Measurements from ENCODE around the gene SUSD3.

Gene SUSD3

GRCh38 chr9:93087971-93088655, 29.6 kb downstream of the SUSD3 start:
- POLR2A ChIA-PET = no interaction called here
- no peak for DNase-seq (ENCODE audit: low read depth, low spot score)
- CTCF ChIA-PET = interaction anchor here (1.6 kb wide), 1 partner anchor 21 kb away, joined by 4 read pairs; no protein-coding TSS in a partner anchor
- TF ChIP-seq, protein P1, sequence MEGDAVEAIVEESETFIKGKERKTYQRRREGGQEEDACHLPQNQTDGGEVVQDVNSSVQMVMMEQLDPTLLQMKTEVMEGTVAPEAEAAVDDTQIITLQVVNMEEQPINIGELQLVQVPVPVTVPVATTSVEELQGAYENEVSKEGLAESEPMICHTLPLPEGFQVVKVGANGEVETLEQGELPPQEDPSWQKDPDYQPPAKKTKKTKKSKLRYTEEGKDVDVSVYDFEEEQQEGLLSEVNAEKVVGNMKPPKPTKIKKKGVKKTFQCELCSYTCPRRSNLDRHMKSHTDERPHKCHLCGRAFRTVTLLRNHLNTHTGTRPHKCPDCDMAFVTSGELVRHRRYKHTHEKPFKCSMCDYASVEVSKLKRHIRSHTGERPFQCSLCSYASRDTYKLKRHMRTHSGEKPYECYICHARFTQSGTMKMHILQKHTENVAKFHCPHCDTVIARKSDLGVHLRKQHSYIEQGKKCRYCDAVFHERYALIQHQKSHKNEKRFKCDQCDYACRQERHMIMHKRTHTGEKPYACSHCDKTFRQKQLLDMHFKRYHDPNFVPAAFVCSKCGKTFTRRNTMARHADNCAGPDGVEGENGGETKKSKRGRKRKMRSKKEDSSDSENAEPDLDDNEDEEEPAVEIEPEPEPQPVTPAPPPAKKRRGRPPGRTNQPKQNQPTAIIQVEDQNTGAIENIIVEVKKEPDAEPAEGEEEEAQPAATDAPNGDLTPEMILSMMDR (IDR thresholded peaks at IDR 0.05; ENCODE audit: insufficient read depth, low read length, missing control alignments) = no peak
- H3K4me3 ChIP-seq (ENCODE audit: low read depth, low read length) = no peak overlapping the region

DNA sequence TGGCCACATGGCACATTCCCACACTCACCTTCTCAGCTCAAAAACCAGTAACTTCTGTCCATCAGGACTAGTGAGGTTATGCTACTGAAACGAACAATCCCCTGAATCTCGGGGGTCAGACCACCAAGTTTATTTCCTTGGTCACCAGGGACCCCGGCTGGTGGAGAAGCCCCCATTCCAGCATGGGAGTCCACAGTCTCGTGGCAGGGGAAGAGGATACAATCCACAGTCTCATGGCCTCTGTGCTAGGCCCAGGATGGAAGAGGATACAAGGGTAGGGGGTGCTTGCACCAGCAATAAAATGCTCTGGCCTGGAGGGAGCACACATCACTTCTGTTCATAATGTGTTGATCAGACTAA, 30.1 kb downstream of the SUSD3 start:
- TF ChIP-seq, protein P1 (IDR thresholded peaks at IDR 0.05; ENCODE audit: insufficient read depth, low read length, missing control alignments) = no peak
- no peak for DNase-seq (ENCODE audit: low read depth, low spot score)
- H3K4me3 ChIP-seq (ENCODE audit: low read depth, low read length) = no peak overlapping the region
- ChIA-PET POLR2A (no interaction called here), CTCF (interaction anchor here (1.6 kb wide), 1 partner anchor 20 kb away, joined by 4 read pairs; no protein-coding TSS in a partner anchor)

DNA sequence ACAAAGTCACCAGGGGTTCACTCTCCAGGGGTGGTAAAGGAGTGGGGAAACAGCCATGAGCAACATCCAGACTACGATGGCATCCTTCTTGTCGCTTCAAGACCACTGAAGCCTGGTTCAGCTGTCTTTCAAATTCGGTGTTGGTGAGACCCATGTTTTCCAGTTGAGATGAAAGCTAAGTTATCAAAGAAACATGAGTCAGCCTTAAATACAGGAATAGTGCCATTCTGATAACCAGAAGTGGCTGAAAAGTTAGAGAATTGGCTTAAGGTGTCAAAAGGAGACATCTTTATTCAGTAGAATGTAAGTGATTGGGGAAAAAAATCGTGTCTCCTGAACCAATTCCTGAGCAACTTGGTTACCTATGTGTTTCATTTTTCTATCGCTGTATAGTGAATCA, 30.5 kb downstream of the SUSD3 start:
- no peak for DNase-seq (ENCODE audit: low read depth, low spot score)
- TF ChIP-seq, protein P1 (IDR thresholded peaks at IDR 0.05; ENCODE audit: insufficient read depth, low read length, missing control alignments) = no peak
- no peak overlapping the region for H3K4me3 ChIP-seq (ENCODE audit: low read depth, low read length)
- POLR2A ChIA-PET = no interaction called here
- CTCF ChIA-PET = interaction anchor here (1.6 kb wide), 1 partner anchor 20 kb away, joined by 4 read pairs; no protein-coding TSS in a partner anchor

DNA sequence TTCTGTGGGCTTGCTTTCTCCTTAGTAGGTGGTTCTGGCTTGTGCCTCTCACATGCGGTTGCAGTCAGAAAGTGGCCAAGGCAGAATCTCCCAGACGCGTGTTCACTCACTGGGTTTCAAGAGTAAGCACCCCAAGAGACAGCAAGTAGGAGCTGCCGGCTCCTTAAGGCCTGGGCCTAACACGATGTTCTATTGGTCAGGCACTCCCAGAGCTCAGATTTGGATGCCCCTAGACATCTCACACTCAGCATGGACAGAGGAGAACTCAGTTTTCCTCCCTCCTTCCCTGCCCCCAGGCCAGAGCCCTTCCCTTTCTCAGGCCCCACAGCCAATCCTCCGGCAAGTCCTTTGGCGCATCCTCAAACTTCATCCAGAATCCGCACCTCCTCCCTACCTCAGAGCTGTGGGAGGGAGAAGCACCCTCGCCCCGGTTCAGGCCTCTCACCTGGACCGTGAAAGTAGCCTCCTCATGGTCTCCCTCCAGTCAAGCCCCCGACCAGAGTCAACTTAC, 31.0 kb downstream of the SUSD3 start:
- CTCF ChIA-PET = interaction anchor here (1.6 kb wide), 1 partner anchor 19 kb away, joined by 4 read pairs; no protein-coding TSS in a partner anchor
- DNase-seq (ENCODE audit: low read depth, low spot score) = no peak
- POLR2A ChIA-PET = interaction anchor here (0.6 kb wide), 1 partner anchor 81 kb away, joined by 5 read pairs; no protein-coding TSS in a partner anchor
- TF ChIP-seq, protein P1 (IDR thresholded peaks at IDR 0.05; ENCODE audit: insufficient read depth, low read length, missing control alignments) = no peak
- no peak overlapping the region for H3K4me3 ChIP-seq (ENCODE audit: low read depth, low read length)

GRCh38 chr9:93090091-93090655, 31.7 kb downstream of the SUSD3 start:
- TF ChIP-seq, protein P1 (IDR thresholded peaks at IDR 0.05; ENCODE audit: insufficient read depth, low read length, missing control alignments) = no peak
- no peak overlapping the region for H3K4me3 ChIP-seq (ENCODE audit: low read depth, low read length)
- CTCF ChIA-PET = no interaction called here
- no peak for DNase-seq (ENCODE audit: low read depth, low spot score)
- POLR2A ChIA-PET = interaction anchor here (0.6 kb wide), 1 partner anchor 80 kb away, joined by 5 read pairs; no protein-coding TSS in a partner anchor

DNA sequence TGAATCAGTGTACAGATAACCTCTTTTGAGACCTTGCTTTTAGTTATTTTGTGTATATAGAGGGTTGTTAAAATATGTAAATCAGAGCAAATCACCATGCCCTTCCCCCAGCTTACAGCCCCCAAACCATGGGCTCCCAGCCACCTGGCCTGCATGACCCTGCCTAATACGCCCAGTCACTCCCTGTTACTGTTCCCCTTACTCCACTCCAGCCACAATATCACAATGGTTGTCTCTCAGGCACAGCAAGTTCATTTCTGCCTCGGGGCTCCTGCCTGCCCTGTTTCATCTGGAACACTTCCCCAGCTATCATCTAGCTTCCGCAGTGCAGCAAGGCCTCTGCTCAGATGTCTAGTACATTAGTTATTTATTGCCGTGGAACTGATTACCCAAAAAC, 32.6 kb downstream of the SUSD3 start:
- POLR2A ChIA-PET = no interaction called here

More for the DNA sequence above, 32.6 kb downstream of the SUSD3 start:
- TF ChIP-seq, protein P1 (IDR thresholded peaks at IDR 0.05; ENCODE audit: insufficient read depth, low read length, missing control alignments) = no peak
- H3K4me3 ChIP-seq (ENCODE audit: low read depth, low read length) = no peak overlapping the region
- DNase-seq (ENCODE audit: low read depth, low spot score) = no peak
- CTCF ChIA-PET = no interaction called here

Data from AG04449 (cell line).